Thyroid gland (tissue), 4 donors: ENCODE data around the gene WDR75.

ENCODE experiments used
- POLR2A ChIP-seq, 2 donors: fragments of 450-650 bp; IDR thresholded peaks; one replicate each; pipeline ENCODE4 v1.6.1; 2017; ENCODE audit warnings: antibody characterized with exemption in 2 of 2, mild to moderate bottlenecking in 2 of 2, moderate library complexity in 1 of 2
- TF ChIP-seq, protein P1 (sequence below), 6 experiments: fragments of 200-600 bp in 3 of 6; fragments of 450-650 bp in 3 of 6; sonication (generic) in 3 of 6; IDR thresholded peaks; one replicate each; pipeline ENCODE4 v1.5.1; 2016 to 2019; ENCODE audit warnings: antibody characterized with exemption in 6 of 6, mild to moderate bottlenecking in 2 of 6, inconsistent platforms in 1 of 6, moderate library complexity in 1 of 6

DNA sequence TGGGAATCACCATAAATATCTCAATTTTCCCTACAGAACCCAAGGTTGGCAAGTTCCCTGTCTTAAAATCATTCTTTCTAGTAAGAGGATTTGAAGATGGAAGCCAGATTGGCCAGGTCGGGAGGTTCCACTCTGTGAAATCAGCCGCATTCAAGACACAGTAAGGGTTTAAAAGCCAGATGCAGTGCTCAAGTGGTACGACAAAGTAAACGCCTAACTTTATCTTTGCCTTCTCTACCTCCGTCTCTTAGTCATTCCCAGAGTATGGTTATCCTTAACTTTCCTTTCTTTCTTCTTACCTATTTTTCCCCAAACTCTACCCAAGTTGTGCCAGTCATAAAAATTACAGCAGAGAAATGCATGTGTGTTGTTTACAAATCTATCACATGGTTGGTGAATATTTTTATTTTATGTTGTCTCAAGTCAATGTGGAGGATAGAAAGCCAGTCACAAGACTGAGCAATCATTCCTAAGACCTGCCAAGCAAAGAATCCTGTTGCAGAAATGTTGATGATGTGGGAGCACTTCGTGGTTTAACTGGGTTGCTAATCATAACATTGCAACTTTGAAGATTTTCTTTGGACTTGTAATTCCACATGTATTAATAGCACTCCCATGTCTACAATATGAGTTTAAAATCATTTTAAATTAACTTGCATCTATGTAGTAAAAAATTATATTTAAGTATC, 76.7 kb downstream of the WDR75 start:
- no peak for TF ChIP-seq POLR2A (IDR thresholded peaks at IDR 0.05)
- TF ChIP-seq, protein P1, sequence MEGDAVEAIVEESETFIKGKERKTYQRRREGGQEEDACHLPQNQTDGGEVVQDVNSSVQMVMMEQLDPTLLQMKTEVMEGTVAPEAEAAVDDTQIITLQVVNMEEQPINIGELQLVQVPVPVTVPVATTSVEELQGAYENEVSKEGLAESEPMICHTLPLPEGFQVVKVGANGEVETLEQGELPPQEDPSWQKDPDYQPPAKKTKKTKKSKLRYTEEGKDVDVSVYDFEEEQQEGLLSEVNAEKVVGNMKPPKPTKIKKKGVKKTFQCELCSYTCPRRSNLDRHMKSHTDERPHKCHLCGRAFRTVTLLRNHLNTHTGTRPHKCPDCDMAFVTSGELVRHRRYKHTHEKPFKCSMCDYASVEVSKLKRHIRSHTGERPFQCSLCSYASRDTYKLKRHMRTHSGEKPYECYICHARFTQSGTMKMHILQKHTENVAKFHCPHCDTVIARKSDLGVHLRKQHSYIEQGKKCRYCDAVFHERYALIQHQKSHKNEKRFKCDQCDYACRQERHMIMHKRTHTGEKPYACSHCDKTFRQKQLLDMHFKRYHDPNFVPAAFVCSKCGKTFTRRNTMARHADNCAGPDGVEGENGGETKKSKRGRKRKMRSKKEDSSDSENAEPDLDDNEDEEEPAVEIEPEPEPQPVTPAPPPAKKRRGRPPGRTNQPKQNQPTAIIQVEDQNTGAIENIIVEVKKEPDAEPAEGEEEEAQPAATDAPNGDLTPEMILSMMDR (IDR thresholded peaks at IDR 0.05): no peak
